Cardiac muscle cell (in vitro differentiated cells and primary cell): Measurements from ENCODE around the gene PSME2. TPM values are rescaled to one million over a fixed set of nuclear protein-coding genes. Genes with fewer than 3 reads are reported as not detected.

Experiments
- DNase-seq, 2 donors: peaks; one replicate each; pipeline versions ENCODE4 v3.0.0 to v3.0.0-alpha.2; 2010 to 2017; ENCODE audit warnings: low read depth in 1 of 2, low spot score in 1 of 2
- H3K27ac ChIP-seq: fragments of 200-600 bp; sonication (generic); 2 replicates; pipeline ENCODE4 v1.5.1; 2016
- H3K27me3 ChIP-seq: fragments of 200-600 bp; sonication (generic); 2 replicates; pipeline ENCODE4 v1.6.0; 2016; ENCODE audit warnings: control low read depth
- H3K36me3 ChIP-seq: fragments of 200-600 bp; sonication (generic); 2 replicates; pipeline ENCODE4 v1.5.1; 2016; ENCODE audit warnings: control low read depth
- H3K4me1 ChIP-seq: fragments of 200-600 bp; sonication (generic); 2 replicates; pipeline ENCODE4 v1.8.1; 2017; ENCODE audit warnings: low read depth, mild to moderate bottlenecking, mixed run types
- H3K4me3 ChIP-seq: fragments of 200-600 bp; sonication (generic); 2 replicates; pipeline ENCODE4 v1.5.1; 2016; ENCODE audit warnings: mild to moderate bottlenecking
- H3K9me3 ChIP-seq: fragments of 200-600 bp; sonication (generic); 2 replicates; pipeline ENCODE4 v1.5.1; 2017; ENCODE audit warnings: low read depth, mild to moderate bottlenecking, control low read depth
- CTCF ChIP-seq: IDR thresholded peaks from 2 replicates; pipeline ENCODE4 v1.5.1; 2012; ENCODE audit warnings: low read depth, mild to moderate bottlenecking, low read length
- polyA plus RNA-seq: library from polyadenylated mRNA; unstranded; fragments of >200 nt; fragmentation: Nextera tagmentation; extraction: Ambion mirVana; gene quantifications from 2 replicates; pipeline ENCODE4 v1.2.1, GENCODE V29; 2016
- total RNA-seq: library from RNA; depleted of rRNA; stranded (reverse); fragments of >200 nt; gene quantifications from 2 replicates; pipeline ENCODE4 v1.2.3, GENCODE V29; 2016

The PSME2 gene
- total RNA-seq = 92.3 and 97.6 TPM in 2 replicates
- polyA plus RNA-seq = 311 and 331 TPM in 2 replicates

GRCh38 chr14:24146453-24146977, at the start of gene PSME2:
TSS of gene PSME2 (minus strand) at chr14:24146610. CDS start at chr14:24146581, 29 bp downstream.
- Histone ChIP-seq H3K36me3 (peaks cover 20% of the 10 kb centered on the region), H3K27me3 (no peaks in the 10 kb centered on the region), H3K27ac (peak within 1 kb of the TSS; percentile 69), H3K4me3 (peak within 1 kb of the TSS; percentile 53), H3K4me1 (peaks cover 10% of the 10 kb centered on the region), H3K9me3 (no peaks in the 10 kb centered on the region)
- peak; percentile 99 for DNase-seq
- no peak for TF ChIP-seq CTCF

- Histone ChIP-seq H3K9me3 (no peaks in the 10 kb centered on the region), H3K36me3 (peaks cover 9% of the 10 kb centered on the region), H3K4me3 (peak within 1 kb of the TSS; percentile 67), H3K27me3 (no peaks in the 10 kb centered on the region), H3K27ac (peak within 1 kb of the TSS; percentile 98), H3K4me1 (peaks cover 4% of the 10 kb centered on the region)
- no peak for TF ChIP-seq CTCF
- DNase-seq = peak; percentile 90 to 92
Observed at GRCh38 chr14:24195186-24196070, 49.0 kb upstream of the PSME2 start, which contains the start of gene TM9SF1. TSS of gene TM9SF1 (minus strand) at chr14:24195441. CDS start at chr14:24195019, 422 bp downstream.

- H3K4me3 ChIP-seq = peak overlapping the region; percentile 67
- peak overlapping the region; percentile 98 for H3K27ac ChIP-seq
- peaks cover 4% of the 10 kb centered on the region for H3K4me1 ChIP-seq
- no peak for TF ChIP-seq CTCF
- no peaks in the 10 kb centered on the region for H3K9me3 ChIP-seq
- no peaks in the 10 kb centered on the region for H3K27me3 ChIP-seq
- DNase-seq = no peak
- H3K36me3 ChIP-seq = peaks cover 9% of the 10 kb centered on the region
Observed at GRCh38 chr14:24194873-24195185, 48.4 kb upstream of the PSME2 start.

GRCh38 chr14:24194186-24194872, 47.9 kb upstream of the PSME2 start:
- DNase-seq = no peak
- H3K36me3 ChIP-seq = peaks cover 9% of the 10 kb centered on the region
- peaks cover 4% of the 10 kb centered on the region for H3K4me1 ChIP-seq
- no peaks in the 10 kb centered on the region for H3K27me3 ChIP-seq
- no peaks in the 10 kb centered on the region for H3K9me3 ChIP-seq
- H3K27ac ChIP-seq = peak overlapping the region; percentile 98
- TF ChIP-seq CTCF = no peak
- H3K4me3 ChIP-seq = peak overlapping the region; percentile 67

- Histone ChIP-seq H3K4me1 (peaks cover 4% of the 10 kb centered on the region), H3K4me3 (no peak overlapping the region)
- no peak for TF ChIP-seq CTCF
Observed at GRCh38 chr14:24192933-24193332, 46.5 kb upstream of the PSME2 start.

More at GRCh38 chr14:24192933-24193332, 46.5 kb upstream of the PSME2 start:
- no peaks in the 10 kb centered on the region for H3K27me3 ChIP-seq
- no peaks in the 10 kb centered on the region for H3K9me3 ChIP-seq
- no peak overlapping the region for H3K27ac ChIP-seq
- peaks cover 9% of the 10 kb centered on the region for H3K36me3 ChIP-seq
- DNase-seq = no peak
